ENCODE measurements around the gene TOGARAM2. TPM values are rescaled to one million over a fixed set of nuclear protein-coding genes. Genes with fewer than 3 reads are reported as not detected.
"Not testable (repeated sequence)": the region's sequence is repeated elsewhere in the genome, so short reads cannot be mapped to it uniquely, and the experiment has no call there.

The TOGARAM2 gene
- polyA plus RNA-seq, 1 donor = 1.9 TPM

- no peak for DNase-seq (ENCODE audit: low read depth)
Observed at GRCh38 chr2:29072971-29073725, 92.0 kb downstream of the TOGARAM2 start.

GRCh38 chr2:29073933-29074332, 92.8 kb downstream of the TOGARAM2 start:
- no peak for DNase-seq (ENCODE audit: low read depth)

- no peak for DNase-seq (ENCODE audit: low read depth)
Observed at GRCh38 chr2:29074411-29074810, 93.3 kb downstream of the TOGARAM2 start, which contains the start of gene PCARE. PCARE (minus strand) TSS chr2:29074523; CDS start chr2:29074261, 262 bp downstream.

GRCh38 chr2:29075894-29076705, 95.0 kb downstream of the TOGARAM2 start:
- no peak for DNase-seq (ENCODE audit: low read depth)

- DNase-seq (ENCODE audit: low read depth) = no peak
Observed at GRCh38 chr2:29079887-29080286, 98.8 kb downstream of the TOGARAM2 start.

GRCh38 chr2:29080886-29081743, 100.0 kb downstream of the TOGARAM2 start:
- DNase-seq (ENCODE audit: low read depth) = no peak

GRCh38 chr2:29082804-29083495, 101.9 kb downstream of the TOGARAM2 start:
- no peak for DNase-seq (ENCODE audit: low read depth)

- DNase-seq (ENCODE audit: low read depth) = no peak
Observed at GRCh38 chr2:29084554-29084953, 103.5 kb downstream of the TOGARAM2 start.

GRCh38 chr2:29090311-29090710, 109.2 kb downstream of the TOGARAM2 start:
- DNase-seq (ENCODE audit: low read depth) = not testable (repeated sequence)

GRCh38 chr2:29096969-29097368, 115.9 kb downstream of the TOGARAM2 start:
- DNase-seq (ENCODE audit: low read depth) = no peak

- no peak for DNase-seq (ENCODE audit: low read depth)
Observed at GRCh38 chr2:29097569-29097968, 116.5 kb downstream of the TOGARAM2 start.

GRCh38 chr2:29100564-29100963, 119.5 kb downstream of the TOGARAM2 start:
- DNase-seq (ENCODE audit: low read depth) = no peak

Other genes with a start within 250 kb of the TOGARAM2 start
- gene PPP1CB, start 229.5 kb upstream of the TOGARAM2 start, polyA plus RNA-seq (ENCODE audit: insufficient read length) = 195 TPM
- gene SPDYA, start 170.5 kb upstream of the TOGARAM2 start, polyA plus RNA-seq (ENCODE audit: insufficient read length) = 1.2 TPM
- 11.0 TPM for gene TRMT61B, start 111.0 kb upstream of the TOGARAM2 start, polyA plus RNA-seq (ENCODE audit: insufficient read length)
- 27.2 TPM for gene WDR43, start 86.6 kb upstream of the TOGARAM2 start, polyA plus RNA-seq (ENCODE audit: insufficient read length)
- 0.25 TPM for gene PCARE, start 93.2 kb downstream of the TOGARAM2 start, polyA plus RNA-seq (ENCODE audit: insufficient read length)
- gene CLIP4, start 134.1 kb downstream of the TOGARAM2 start, polyA plus RNA-seq (ENCODE audit: insufficient read length) = 19.2 TPM